ENCODE measurements around the gene IL17REL.

The IL17REL gene

GRCh38 chr22:49968313-49968830, 44.2 kb downstream of the IL17REL start:
- Histone ChIP-seq H3K27me3 (ENCODE audit: insufficient read depth, low read length, poor library complexity, severe bottlenecking) (no peaks in the 10 kb centered on the region), H3K4me3 (ENCODE audit: low read length, poor library complexity, severe bottlenecking) (no peak overlapping the region), H3K9me3 (ENCODE audit: insufficient read depth, low read depth, low read length) (no peaks in the 10 kb centered on the region), H2AFZ (ENCODE audit: low read length) (no peak overlapping the region), H3K9me2 (replicated peaks; ENCODE audit: low read depth, low read length) (no peaks in the 10 kb centered on the region), H3K9ac (ENCODE audit: low read depth, low read length, poor library complexity, severe bottlenecking) (no peak overlapping the region), H3K4me1 (ENCODE audit: insufficient read depth, low read length, poor library complexity, severe bottlenecking) (peaks cover 28% of the 10 kb centered on the region), H3F3A (ENCODE audit: low read depth) (no peaks in the 10 kb centered on the region), H3K4me2 (ENCODE audit: low read depth, low read length, poor library complexity, severe bottlenecking) (no peak overlapping the region), H4K20me1 (ENCODE audit: insufficient read depth, low read length, poor library complexity, severe bottlenecking) (peaks cover 20% of the 10 kb centered on the region), H3K79me2 (ENCODE audit: insufficient read depth, low read length) (peaks cover 25% of the 10 kb centered on the region), H3K36me3 (ENCODE audit: insufficient read depth, low read length) (peaks cover 8% of the 10 kb centered on the region; the same call in 1 of the 2 replicates)
- TF ChIP-seq CTCF (conservative IDR thresholded peaks at IDR 0.05; ENCODE audit: low read length) (no peak), EZH2phosphoT487 (IDR thresholded peaks at IDR 0.05; ENCODE audit: borderline replicate concordance) (no peak)

GRCh38 chr22:49967706-49968208, 44.8 kb downstream of the IL17REL start:
- no peak overlapping the region for H3K4me2 ChIP-seq (ENCODE audit: low read depth, low read length, poor library complexity, severe bottlenecking)
- H3K9me3 ChIP-seq (ENCODE audit: insufficient read depth, low read depth, low read length) = no peaks in the 10 kb centered on the region
- H3K79me2 ChIP-seq (ENCODE audit: insufficient read depth, low read length) = peaks cover 31% of the 10 kb centered on the region
- H3K27me3 ChIP-seq (ENCODE audit: insufficient read depth, low read length, poor library complexity, severe bottlenecking) = no peaks in the 10 kb centered on the region
- peaks cover 27% of the 10 kb centered on the region for H4K20me1 ChIP-seq (ENCODE audit: insufficient read depth, low read length, poor library complexity, severe bottlenecking)
- H3K36me3 ChIP-seq (ENCODE audit: insufficient read depth, low read length) = peaks cover 14% of the 10 kb centered on the region; the same call in 1 of the 2 replicates
- no peak overlapping the region for H2AFZ ChIP-seq (ENCODE audit: low read length)
- no peaks in the 10 kb centered on the region for H3K9me2 ChIP-seq (replicated peaks; ENCODE audit: low read depth, low read length)
- no peak for TF ChIP-seq CTCF (conservative IDR thresholded peaks at IDR 0.05; ENCODE audit: low read length)
- no peak for TF ChIP-seq EZH2phosphoT487 (IDR thresholded peaks at IDR 0.05; ENCODE audit: borderline replicate concordance)
- H3K9ac ChIP-seq (ENCODE audit: low read depth, low read length, poor library complexity, severe bottlenecking) = no peak overlapping the region
- H3K4me1 ChIP-seq (ENCODE audit: insufficient read depth, low read length, poor library complexity, severe bottlenecking) = peaks cover 33% of the 10 kb centered on the region
- H3K4me3 ChIP-seq (ENCODE audit: low read length, poor library complexity, severe bottlenecking) = no peak overlapping the region
- no peaks in the 10 kb centered on the region for H3F3A ChIP-seq (ENCODE audit: low read depth)

GRCh38 chr22:49966774-49967705, 45.5 kb downstream of the IL17REL start:
- Histone ChIP-seq H2AFZ (ENCODE audit: low read length) (no peak overlapping the region), H3K9ac (ENCODE audit: low read depth, low read length, poor library complexity, severe bottlenecking) (no peak overlapping the region), H3K4me1 (ENCODE audit: insufficient read depth, low read length, poor library complexity, severe bottlenecking) (peaks cover 36% of the 10 kb centered on the region), H3K9me2 (replicated peaks; ENCODE audit: low read depth, low read length) (no peaks in the 10 kb centered on the region), H4K20me1 (ENCODE audit: insufficient read depth, low read length, poor library complexity, severe bottlenecking) (peaks cover 34% of the 10 kb centered on the region), H3K4me2 (ENCODE audit: low read depth, low read length, poor library complexity, severe bottlenecking) (no peak overlapping the region), H3K36me3 (ENCODE audit: insufficient read depth, low read length) (peaks cover 16% of the 10 kb centered on the region; the same call in 1 of the 2 replicates), H3K27me3 (ENCODE audit: insufficient read depth, low read length, poor library complexity, severe bottlenecking) (no peaks in the 10 kb centered on the region), H3F3A (ENCODE audit: low read depth) (no peaks in the 10 kb centered on the region), H3K4me3 (ENCODE audit: low read length, poor library complexity, severe bottlenecking) (no peak overlapping the region), H3K9me3 (ENCODE audit: insufficient read depth, low read depth, low read length) (no peaks in the 10 kb centered on the region), H3K79me2 (ENCODE audit: insufficient read depth, low read length) (peaks cover 38% of the 10 kb centered on the region)
- TF ChIP-seq EZH2phosphoT487 (IDR thresholded peaks at IDR 0.05; ENCODE audit: borderline replicate concordance) (no peak), CTCF (conservative IDR thresholded peaks at IDR 0.05; ENCODE audit: low read length) (no peak)
